Neural crest cell (in vitro differentiated cells): Measurements from ENCODE around the gene DENND6B. TPM values are rescaled to one million over a fixed set of nuclear protein-coding genes. Genes with fewer than 3 reads are reported as not detected.

Experiments used
- DNase-seq: peaks from one replicate; pipeline ENCODE4 v3.0.0; 2021; ENCODE audit warnings: low read depth, mixed read lengths, low spot score
- H3K27ac Mint-ChIP-seq: one replicate; pipeline ENCODE4 v1.8.0; 2021; ENCODE audit warnings: mild to moderate bottlenecking, mixed read lengths; ENCODE audit not compliant: unreplicated experiment
- H3K27me3 Mint-ChIP-seq: 2 replicates; pipeline ENCODE4 v1.8.0; 2021; ENCODE audit warnings: low read depth, mild to moderate bottlenecking, mixed read lengths
- H3K36me3 Mint-ChIP-seq: 2 replicates; pipeline ENCODE4 v1.8.0; 2021; ENCODE audit warnings: low read depth, mild to moderate bottlenecking, mixed read lengths
- H3K4me1 Mint-ChIP-seq: 2 replicates; pipeline ENCODE4 v1.8.0; 2021; ENCODE audit warnings: mixed read lengths
- H3K4me3 Mint-ChIP-seq: one replicate; pipeline ENCODE4 v1.8.0; 2021; ENCODE audit warnings: mild to moderate bottlenecking, mixed read lengths
- H3K9me3 Mint-ChIP-seq: 2 replicates; pipeline ENCODE4 v1.8.0; 2021; ENCODE audit warnings: mixed read lengths
- CTCF ChIP-seq: fragments of 200-600 bp; sonication (generic); conservative IDR thresholded peaks from 2 replicates; pipeline ENCODE4 v1.5.0; 2021; ENCODE audit warnings: antibody characterized with exemption, mild to moderate bottlenecking
- total RNA-seq: library from RNA; stranded (reverse); gene quantifications from 2 replicates; pipeline ENCODE4 v1.2.1, GENCODE V29; 2021

Gene DENND6B
- total RNA-seq, 1 donor from 2014 or later: 22.0 TPM

DNA sequence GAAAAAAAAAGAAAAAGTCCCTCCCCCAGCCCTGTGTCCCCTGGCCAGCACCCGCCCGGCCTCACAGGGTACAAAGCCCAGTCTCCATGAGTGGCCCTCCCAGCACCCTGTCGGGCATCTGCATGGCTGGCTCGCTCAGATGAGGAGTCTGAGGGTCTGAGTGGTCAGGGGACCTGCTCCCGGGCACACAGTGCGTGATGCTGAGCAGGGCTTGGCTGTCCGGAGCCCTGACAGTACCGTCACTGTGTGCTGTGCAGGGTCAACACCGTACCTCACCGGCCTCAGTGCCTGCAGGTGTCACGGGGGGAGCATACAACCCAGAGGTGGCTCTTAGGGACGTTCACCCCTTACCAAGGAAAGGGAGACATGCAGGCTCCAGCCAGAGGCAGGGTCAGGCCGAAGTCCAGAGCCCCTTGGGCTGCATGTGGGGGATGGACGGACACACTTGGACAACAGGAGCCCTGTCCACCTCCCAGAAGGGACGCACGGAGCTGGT lies 15.8 kb downstream of the DENND6B start:
- DNase-seq: no peak
- H3K27ac Mint-ChIP-seq: no peak overlapping the region
- peaks cover 16% of the 10 kb centered on the region for H3K4me1 Mint-ChIP-seq
- no peak overlapping the region for H3K4me3 Mint-ChIP-seq
- H3K27me3 Mint-ChIP-seq: no peaks in the 10 kb centered on the region
- no peak for TF ChIP-seq CTCF
- no peaks in the 10 kb centered on the region for H3K9me3 Mint-ChIP-seq
- H3K36me3 Mint-ChIP-seq: no peaks in the 10 kb centered on the region

DNA sequence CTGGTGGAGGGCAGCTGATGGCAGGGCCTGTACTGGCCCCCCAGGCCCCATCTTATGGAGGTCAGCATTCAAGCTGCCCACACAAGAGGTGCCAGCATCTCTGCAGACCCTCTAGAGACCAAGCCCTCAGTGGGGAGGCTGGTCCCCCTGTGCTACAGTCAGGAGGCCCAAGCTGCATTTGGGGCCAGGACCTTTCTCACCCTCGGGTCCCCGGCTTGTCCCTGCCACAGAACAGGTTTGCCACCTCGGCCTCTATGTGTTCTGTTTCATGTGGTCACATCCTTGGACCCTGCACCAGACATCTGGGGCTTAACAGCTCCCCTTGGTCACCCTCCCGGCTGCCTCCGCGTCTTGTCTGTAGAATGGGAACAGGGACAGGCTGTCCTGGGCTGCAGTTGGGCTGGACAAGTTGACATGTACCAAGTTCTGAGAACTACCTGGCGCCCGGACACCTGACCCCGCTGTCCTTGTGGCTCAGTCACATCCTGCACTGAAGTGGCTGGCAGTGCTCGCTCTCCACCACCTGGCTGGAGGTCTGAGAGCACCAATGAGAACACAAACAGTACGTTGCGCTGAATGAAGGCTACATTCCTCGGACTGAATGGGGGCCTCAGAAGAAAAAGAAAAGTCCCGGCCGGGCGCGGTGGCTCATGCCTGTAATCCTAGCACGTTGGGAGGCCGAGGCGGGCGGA lies 16.6 kb downstream of the DENND6B start:
- no peak for DNase-seq

DNA sequence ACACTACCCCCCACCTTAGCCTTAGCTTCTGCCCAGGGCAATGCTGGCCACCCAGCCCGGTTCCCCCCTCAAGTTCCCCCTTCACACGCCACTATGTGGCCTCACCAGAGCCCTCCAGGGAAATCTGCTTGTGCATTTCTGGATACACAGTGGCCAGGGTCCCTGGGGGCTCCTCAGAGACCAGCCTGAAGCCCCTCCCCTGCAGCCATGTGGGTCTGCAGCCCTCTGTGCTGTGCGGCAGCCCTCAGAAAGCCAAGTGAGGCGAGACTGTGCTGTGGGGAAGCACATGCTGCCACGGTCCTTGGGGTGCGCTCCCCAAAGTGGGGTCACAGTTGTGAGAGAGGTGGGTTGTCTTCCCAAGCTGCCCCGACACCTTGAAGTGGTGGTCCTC lies 17.2 kb downstream of the DENND6B start:
- H3K4me1 Mint-ChIP-seq: peaks cover 20% of the 10 kb centered on the region
- no peak for TF ChIP-seq CTCF
- no peaks in the 10 kb centered on the region for H3K27me3 Mint-ChIP-seq
- H3K27ac Mint-ChIP-seq: no peak overlapping the region
- H3K4me3 Mint-ChIP-seq: peak overlapping the region; percentile 72
- H3K36me3 Mint-ChIP-seq: no peaks in the 10 kb centered on the region
- no peak for DNase-seq
- no peaks in the 10 kb centered on the region for H3K9me3 Mint-ChIP-seq

More for the DNA sequence above, 16.6 kb downstream of the DENND6B start:
- Mint-ChIP-seq H3K27ac (no peak overlapping the region), H3K36me3 (no peaks in the 10 kb centered on the region), H3K27me3 (no peaks in the 10 kb centered on the region), H3K9me3 (no peaks in the 10 kb centered on the region), H3K4me3 (peak overlapping the region; percentile 72), H3K4me1 (peaks cover 20% of the 10 kb centered on the region)
- no peak for TF ChIP-seq CTCF

GRCh38 chr22:50308986-50309600 lies 17.7 kb downstream of the DENND6B start:
- peaks cover 15% of the 10 kb centered on the region for H3K4me1 Mint-ChIP-seq
- no peaks in the 10 kb centered on the region for H3K27me3 Mint-ChIP-seq
- peak overlapping the region; percentile 89 for H3K4me3 Mint-ChIP-seq
- DNase-seq: no peak
- H3K36me3 Mint-ChIP-seq: no peaks in the 10 kb centered on the region
- peak overlapping the region; percentile 92 for H3K27ac Mint-ChIP-seq
- no peaks in the 10 kb centered on the region for H3K9me3 Mint-ChIP-seq
- TF ChIP-seq CTCF: no peak

- Mint-ChIP-seq H3K9me3 (no peaks in the 10 kb centered on the region), H3K4me1 (peaks cover 15% of the 10 kb centered on the region), H3K36me3 (no peaks in the 10 kb centered on the region), H3K4me3 (peak overlapping the region; percentile 89), H3K27ac (peak overlapping the region; percentile 92), H3K27me3 (no peaks in the 10 kb centered on the region)
- no peak for DNase-seq
- TF ChIP-seq CTCF: no peak
Observed at GRCh38 chr22:50308597-50308935, 18.2 kb downstream of the DENND6B start.
